CD4-positive, alpha-beta T cell (primary cell): ENCODE results near the gene CALML5. TPM values are rescaled to one million over a fixed set of nuclear protein-coding genes. Genes with fewer than 3 reads are reported as not detected.

Experiments
- ATAC-seq: fragments of 200-7000 bp; cut with Tn5 transposase; one replicate; pipeline ENCODE4 v1.10.0; 2022; ENCODE audit warnings: mild to moderate bottlenecking; ENCODE audit not compliant: poor library complexity
- CTCF ChIA-PET: fragments of 350-600 bp; sonication (Branson Sonifier 250); formaldehyde crosslinking; loops from one replicate; lab custom pipeline; 2021; ENCODE audit warnings: antibody characterized with exemption, inconsistent platforms; lab: Charles Lee
- POLR2A ChIA-PET: fragments of 350-600 bp; sonication (Branson Sonifier 250); formaldehyde crosslinking; loops from one replicate; lab custom pipeline; 2021; ENCODE audit warnings: antibody characterized with exemption, inconsistent platforms; lab: Charles Lee
- DNase-seq, 14 experiments: peaks; one replicate each; pipeline ENCODE4 v3.0.0-alpha.2; 2013 to 2020; ENCODE audit warnings: mixed read lengths in 2 of 14
- H3K27ac ChIP-seq, 2 donors: one replicate each; pipeline versions ENCODE4 v1.5.1 to v1.7.0; 2013; ENCODE audit warnings: low read length in 2 of 2, low read depth in 1 of 2, mild to moderate bottlenecking in 1 of 2
- H3K27me3 ChIP-seq, 2 experiments: 1 replicate in 1 of 2; 2 replicates in 1 of 2; pipeline versions ENCODE4 v1.6.1 to v1.7.0; 2013; ENCODE audit warnings: low read length in 2 of 2, control low read depth in 1 of 2, mild to moderate bottlenecking in 1 of 2, moderate library complexity in 1 of 2; ENCODE audit not compliant: insufficient read depth in 2 of 2, control insufficient read depth in 1 of 2
- H3K36me3 ChIP-seq: one replicate; pipeline ENCODE4 v1.6.1; 2013; ENCODE audit warnings: low read length, control low read depth; ENCODE audit not compliant: insufficient read depth
- H3K4me1 ChIP-seq: one replicate; pipeline ENCODE4 v1.6.1; 2013; ENCODE audit warnings: low read length, control low read depth; ENCODE audit not compliant: insufficient read depth
- H3K4me3 ChIP-seq: one replicate; pipeline ENCODE4 v1.5.1; 2013; ENCODE audit warnings: mild to moderate bottlenecking, low read length, moderate library complexity
- H3K9me3 ChIP-seq, 2 experiments: 1 replicate in 1 of 2; 2 replicates in 1 of 2; pipeline versions ENCODE4 v1.6.1 to v1.7.0; 2013; ENCODE audit warnings: low read length in 2 of 2, mild to moderate bottlenecking in 2 of 2, control low read depth in 1 of 2, moderate library complexity in 1 of 2; ENCODE audit not compliant: control insufficient read depth in 1 of 2, insufficient read depth in 1 of 2
- H3K27ac Mint-ChIP-seq: one replicate; pipeline ENCODE4 v1.8.0; 2020; ENCODE audit warnings: mixed read lengths
- H3K27me3 Mint-ChIP-seq: one replicate; pipeline ENCODE4 v1.8.0; 2021; ENCODE audit warnings: mixed read lengths
- H3K36me3 Mint-ChIP-seq: one replicate; pipeline ENCODE4 v1.8.0; 2021; ENCODE audit warnings: low read depth, mixed read lengths
- H3K4me1 Mint-ChIP-seq: one replicate; pipeline ENCODE4 v1.8.0; 2021; ENCODE audit warnings: low read depth, mixed read lengths
- H3K4me3 Mint-ChIP-seq: one replicate; pipeline ENCODE4 v1.8.0; 2020; ENCODE audit warnings: mild to moderate bottlenecking, mixed read lengths
- H3K9me3 Mint-ChIP-seq: one replicate; pipeline ENCODE4 v1.8.0; 2020; ENCODE audit warnings: mixed read lengths
- intact Hi-C, 2 experiments: fragments of 100-400 bp; cut with DNase I in 1 of 2; cut with micrococcal nuclease in 1 of 2; formaldehyde crosslinking; loops; one replicate each; pipeline versions ENCODE4 v1.15.1 to v1.9.0; 2023 to 2025; cut with DNase I, micrococcal nuclease
- total RNA-seq, 174 experiments: library from RNA in 2 of 174; stranded (reverse) in 2 of 174; gene quantifications; one replicate each; pipeline ENCODE4 v1.2.3 and lab custom pipeline; 2021 to 2026
- TF ChIP-seq, protein P1 (sequence below): fragments of 200-600 bp; IDR thresholded peaks from one replicate; pipeline ENCODE4 v1.8.0; 2022; ENCODE audit warnings: antibody characterized with exemption, mild to moderate bottlenecking

CALML5 gene
- total RNA-seq, 2 experiments from 2014 or later: not detected

DNA sequence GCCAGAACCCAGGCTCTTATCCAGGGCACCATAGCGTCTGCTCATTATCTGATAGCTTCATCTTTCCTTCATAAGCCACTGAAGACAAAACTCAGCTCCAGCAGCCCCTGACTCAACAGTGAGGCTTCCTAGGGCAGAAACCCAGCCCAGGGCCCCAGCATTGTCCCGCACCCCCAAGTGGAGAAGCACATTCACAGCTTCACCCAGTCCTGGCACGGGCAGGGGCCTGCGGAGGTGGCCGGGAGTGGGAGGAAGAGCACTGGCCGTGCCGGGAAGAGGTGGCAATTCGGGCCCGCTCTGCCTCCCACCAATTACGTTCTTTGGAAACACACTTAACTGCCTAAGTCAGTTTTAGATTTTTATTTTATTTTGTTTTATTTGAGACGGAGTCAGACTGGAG lies 10.3 kb upstream of the CALML5 start:
- CTCF ChIA-PET: no interaction called here

GRCh38 chr10:5509236-5509635 lies 9.9 kb upstream of the CALML5 start:
- Mint-ChIP-seq H3K36me3 (no peaks in the 10 kb centered on the region), H3K27ac (no peak overlapping the region), H3K4me1 (peaks cover 19% of the 10 kb centered on the region), H3K9me3 (no peaks in the 10 kb centered on the region), H3K4me3 (no peak overlapping the region), H3K27me3 (no peaks in the 10 kb centered on the region)
- H3K4me3 ChIP-seq: no peak overlapping the region
- peaks cover 0 to under 1% of the 10 kb centered on the region in 2 experiments for H3K9me3 ChIP-seq
- TF ChIP-seq, protein P1, sequence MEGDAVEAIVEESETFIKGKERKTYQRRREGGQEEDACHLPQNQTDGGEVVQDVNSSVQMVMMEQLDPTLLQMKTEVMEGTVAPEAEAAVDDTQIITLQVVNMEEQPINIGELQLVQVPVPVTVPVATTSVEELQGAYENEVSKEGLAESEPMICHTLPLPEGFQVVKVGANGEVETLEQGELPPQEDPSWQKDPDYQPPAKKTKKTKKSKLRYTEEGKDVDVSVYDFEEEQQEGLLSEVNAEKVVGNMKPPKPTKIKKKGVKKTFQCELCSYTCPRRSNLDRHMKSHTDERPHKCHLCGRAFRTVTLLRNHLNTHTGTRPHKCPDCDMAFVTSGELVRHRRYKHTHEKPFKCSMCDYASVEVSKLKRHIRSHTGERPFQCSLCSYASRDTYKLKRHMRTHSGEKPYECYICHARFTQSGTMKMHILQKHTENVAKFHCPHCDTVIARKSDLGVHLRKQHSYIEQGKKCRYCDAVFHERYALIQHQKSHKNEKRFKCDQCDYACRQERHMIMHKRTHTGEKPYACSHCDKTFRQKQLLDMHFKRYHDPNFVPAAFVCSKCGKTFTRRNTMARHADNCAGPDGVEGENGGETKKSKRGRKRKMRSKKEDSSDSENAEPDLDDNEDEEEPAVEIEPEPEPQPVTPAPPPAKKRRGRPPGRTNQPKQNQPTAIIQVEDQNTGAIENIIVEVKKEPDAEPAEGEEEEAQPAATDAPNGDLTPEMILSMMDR: no peak
- no peak overlapping the region for H3K27ac ChIP-seq
- CTCF ChIA-PET: no interaction called here
- H3K4me1 ChIP-seq: peaks cover 8% of the 10 kb centered on the region
- intact Hi-C loops: no loop called here
- H3K27me3 ChIP-seq: peaks cover 0 to 2% of the 10 kb centered on the region in 2 experiments
- DNase-seq (no peak), ATAC-seq (no peak)
- no peaks in the 10 kb centered on the region for H3K36me3 ChIP-seq
- POLR2A ChIA-PET: no interaction called here

More for the DNA sequence above, 10.3 kb upstream of the CALML5 start:
- no peaks in the 10 kb centered on the region for H3K27me3 ChIP-seq
- no peak overlapping the region for H3K27ac ChIP-seq
- Mint-ChIP-seq H3K4me1 (peaks cover 19% of the 10 kb centered on the region), H3K4me3 (no peak overlapping the region), H3K27ac (no peak overlapping the region), H3K27me3 (no peaks in the 10 kb centered on the region), H3K36me3 (no peaks in the 10 kb centered on the region), H3K9me3 (no peaks in the 10 kb centered on the region)
- DNase-seq (no peak), ATAC-seq (no peak)
- H3K4me1 ChIP-seq: peaks cover 8% of the 10 kb centered on the region
- TF ChIP-seq, protein P1: no peak
- no peak overlapping the region for H3K4me3 ChIP-seq
- peaks cover 0 to 4% of the 10 kb centered on the region in 2 experiments for H3K9me3 ChIP-seq
- intact Hi-C loops: no loop called here
- POLR2A ChIA-PET: no interaction called here
- no peaks in the 10 kb centered on the region for H3K36me3 ChIP-seq

DNA sequence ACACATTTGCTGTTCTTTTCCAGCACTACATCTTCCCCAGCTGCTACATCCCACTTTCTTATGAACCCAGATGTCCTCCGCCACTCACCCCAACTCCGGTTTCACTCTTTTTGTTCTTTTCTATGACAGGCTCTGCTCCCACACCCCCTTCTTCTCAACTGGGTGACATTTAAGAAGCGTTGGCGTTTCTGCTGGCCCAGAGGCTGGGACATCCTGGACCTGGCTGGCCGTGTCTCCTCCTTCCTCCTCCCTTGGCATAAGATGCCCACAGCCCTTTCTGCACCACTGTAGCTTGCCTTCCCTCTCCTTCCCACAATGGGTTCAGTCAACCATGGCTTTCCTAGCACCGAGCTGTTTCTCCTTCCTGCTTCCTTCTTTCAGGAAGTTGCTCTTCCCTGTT lies 9.4 kb upstream of the CALML5 start:
- H3K4me1 Mint-ChIP-seq: peaks cover 18% of the 10 kb centered on the region
- H3K36me3 Mint-ChIP-seq: no peaks in the 10 kb centered on the region
- TF ChIP-seq, protein P1: no peak
- ATAC-seq: no peak
- Histone ChIP-seq H3K9me3 (no peaks in the 10 kb centered on the region), H3K27ac (no peak overlapping the region), H3K36me3 (no peaks in the 10 kb centered on the region), H3K4me1 (peaks cover 8% of the 10 kb centered on the region), H3K27me3 (peaks cover 0 to 2% of the 10 kb centered on the region in 2 experiments), H3K4me3 (no peak overlapping the region)
- DNase-seq: peak in 1 of 14 experiments; percentile 4
- H3K4me3 Mint-ChIP-seq: no peak overlapping the region
- ChIA-PET CTCF (no interaction called here), POLR2A (no interaction called here)
- no peak overlapping the region for H3K27ac Mint-ChIP-seq
- H3K27me3 Mint-ChIP-seq: no peaks in the 10 kb centered on the region
- intact Hi-C loops: no loop called here
- H3K9me3 Mint-ChIP-seq: no peaks in the 10 kb centered on the region
